Ascending aorta (tissue), 2 donors: ENCODE data around the gene LRRIQ1. TPM values are rescaled to one million over a fixed set of nuclear protein-coding genes. Genes with fewer than 3 reads are reported as not detected.
"Not testable (repeated sequence)": the region's sequence is repeated elsewhere in the genome, so short reads cannot be mapped to it uniquely, and the experiment has no call there.

Source experiments
- DNase-seq, 2 donors: peaks; one replicate each; pipeline ENCODE4 v3.0.0-alpha.2; 2019; ENCODE audit warnings: low spot score in 2 of 2
- H3K27ac ChIP-seq, 2 donors: fragments of 200-600 bp; sonication (generic); one replicate each; pipeline ENCODE4 v1.5.1; 2016 to 2017; ENCODE audit warnings: mild to moderate bottlenecking in 1 of 2
- H3K27me3 ChIP-seq: fragments of 200-600 bp; sonication (generic); one replicate; pipeline ENCODE4 v1.5.1; 2017
- H3K36me3 ChIP-seq, 2 donors: fragments of 200-600 bp; sonication (generic); one replicate each; pipeline ENCODE4 v1.5.1; 2016
- H3K4me1 ChIP-seq, 2 donors: fragments of 200-600 bp; sonication (generic); one replicate each; pipeline ENCODE4 v1.5.1; 2016 to 2017; ENCODE audit warnings: mild to moderate bottlenecking in 1 of 2
- H3K4me3 ChIP-seq, 2 donors: fragments of 200-600 bp; sonication (generic); one replicate each; pipeline ENCODE4 v1.5.1; 2016 to 2017; ENCODE audit warnings: mild to moderate bottlenecking in 1 of 2
- H3K9me3 ChIP-seq, 2 donors: fragments of 200-600 bp; sonication (generic); one replicate each; pipeline ENCODE4 v1.5.1; 2016
- CTCF ChIP-seq, 3 experiments: fragments of 200-600 bp in 2 of 3; fragments of 450-650 bp in 1 of 3; sonication (generic) in 2 of 3; IDR thresholded peaks; one replicate each; pipeline ENCODE4 v1.5.1; 2016 to 2019; ENCODE audit warnings: antibody characterized with exemption in 3 of 3, mild to moderate bottlenecking in 1 of 3, moderate library complexity in 1 of 3
- intact Hi-C: fragments of 100-400 bp; cut with DNase I; formaldehyde crosslinking; loops from one replicate; pipeline ENCODE4 v1.15.1; 2023
- total RNA-seq: library from RNA; depleted of rRNA; stranded (reverse); fragments of >200 nt; gene quantifications from one replicate; pipeline ENCODE4 v1.1.0, GENCODE V29; 2016

The LRRIQ1 gene
- total RNA-seq, 1 donor from 2014 or later = not detected

- no peaks in the 10 kb centered on the region for H3K4me1 ChIP-seq
- no peaks in the 10 kb centered on the region for H3K9me3 ChIP-seq
- H3K36me3 ChIP-seq = no peaks in the 10 kb centered on the region
- no peak overlapping the region for H3K4me3 ChIP-seq
- TF ChIP-seq CTCF (IDR thresholded peaks at IDR 0.05) = no peak
- intact Hi-C loops = no loop called here
- DNase-seq = no peak
- no peak overlapping the region for H3K27ac ChIP-seq
- no peaks in the 10 kb centered on the region for H3K27me3 ChIP-seq
These were observed 37.8 kb upstream of the LRRIQ1 start for GRCh38 chr12:84998341-84998740.

GRCh38 chr12:85000729-85001128, 35.4 kb upstream of the LRRIQ1 start:
- H3K4me1 ChIP-seq = no peaks in the 10 kb centered on the region
- intact Hi-C loops = no loop called here
- no peaks in the 10 kb centered on the region for H3K36me3 ChIP-seq
- no peak for DNase-seq
- H3K4me3 ChIP-seq = no peak overlapping the region
- no peak overlapping the region for H3K27ac ChIP-seq
- TF ChIP-seq CTCF (IDR thresholded peaks at IDR 0.05) = no peak
- no peaks in the 10 kb centered on the region for H3K27me3 ChIP-seq
- no peaks in the 10 kb centered on the region for H3K9me3 ChIP-seq

- intact Hi-C loops = no loop called here
- Histone ChIP-seq H3K9me3 (no peaks in the 10 kb centered on the region), H3K4me1 (no peaks in the 10 kb centered on the region), H3K36me3 (no peaks in the 10 kb centered on the region), H3K27me3 (no peaks in the 10 kb centered on the region), H3K27ac (no peak overlapping the region), H3K4me3 (no peak overlapping the region)
- DNase-seq = no peak
- no peak for TF ChIP-seq CTCF (IDR thresholded peaks at IDR 0.05)
These were observed 33.3 kb upstream of the LRRIQ1 start for GRCh38 chr12:85002778-85003296.

GRCh38 chr12:85004204-85004603, 31.9 kb upstream of the LRRIQ1 start:
- H3K4me3 ChIP-seq = no peak overlapping the region
- no peaks in the 10 kb centered on the region for H3K36me3 ChIP-seq
- no peak for DNase-seq
- no peak for TF ChIP-seq CTCF (IDR thresholded peaks at IDR 0.05)
- H3K4me1 ChIP-seq = no peaks in the 10 kb centered on the region
- H3K27me3 ChIP-seq = no peaks in the 10 kb centered on the region
- H3K9me3 ChIP-seq = no peaks in the 10 kb centered on the region
- intact Hi-C loops = no loop called here
- H3K27ac ChIP-seq = no peak overlapping the region

- not testable (repeated sequence) for DNase-seq
These were observed 31.1 kb upstream of the LRRIQ1 start for GRCh38 chr12:85005047-85005446.

GRCh38 chr12:85005615-85006014, 30.5 kb upstream of the LRRIQ1 start:
- no peak for DNase-seq
- no peak overlapping the region for H3K4me3 ChIP-seq
- intact Hi-C loops = no loop called here
- no peak overlapping the region for H3K27ac ChIP-seq
- no peaks in the 10 kb centered on the region for H3K4me1 ChIP-seq
- H3K9me3 ChIP-seq = no peaks in the 10 kb centered on the region
- no peaks in the 10 kb centered on the region for H3K27me3 ChIP-seq
- no peaks in the 10 kb centered on the region for H3K36me3 ChIP-seq
- no peak for TF ChIP-seq CTCF (IDR thresholded peaks at IDR 0.05)

More at GRCh38 chr12:85005047-85005446, 31.1 kb upstream of the LRRIQ1 start:
- H3K27ac ChIP-seq, H3K36me3 ChIP-seq, H3K9me3 ChIP-seq, H3K27me3 ChIP-seq, H3K4me3 ChIP-seq, intact Hi-C loops, H3K4me1 ChIP-seq: not testable (repeated sequence)
